NT2/D1 (cell line): ENCODE measurements around the gene COX19.
"Not testable (repeated sequence)": the region's sequence is repeated elsewhere in the genome, so short reads cannot be mapped to it uniquely, and the experiment has no call there.

Experiments used
- DNase-seq: peaks from one replicate; pipeline ENCODE4 v3.0.0-alpha.2; 2011; ENCODE audit warnings: low read depth, low spot score
- H3K27me3 ChIP-seq: 2 replicates; pipeline ENCODE4 v1.6.0; 2011; ENCODE audit warnings: mild to moderate bottlenecking; ENCODE audit not compliant: insufficient read length, insufficient read depth
- H3K36me3 ChIP-seq: 2 replicates; pipeline ENCODE4 v1.6.1; 2011; ENCODE audit warnings: mild to moderate bottlenecking, low read length, mixed read lengths; ENCODE audit not compliant: insufficient read depth, insufficient read length
- H3K4me1 ChIP-seq: 2 replicates; pipeline ENCODE4 v1.5.1; 2011; ENCODE audit not compliant: insufficient read depth, insufficient read length
- H3K4me3 ChIP-seq: 2 replicates; pipeline ENCODE4 v1.5.1; 2011; ENCODE audit warnings: low read depth; ENCODE audit not compliant: insufficient read length
- H3K9ac ChIP-seq: 2 replicates; pipeline ENCODE4 v1.6.0; 2011; ENCODE audit warnings: low read depth; ENCODE audit not compliant: insufficient read length
- H3K9me3 ChIP-seq: 2 replicates; pipeline ENCODE4 v1.5.1; 2011; ENCODE audit warnings: mild to moderate bottlenecking, low read length; ENCODE audit not compliant: insufficient read depth
- SUZ12 ChIP-seq: IDR thresholded peaks from 2 replicates; pipeline ENCODE4 v1.6.1; 2011; ENCODE audit not compliant: insufficient read length, insufficient read depth; ENCODE audit errors: extremely low read depth
- YY1 ChIP-seq: IDR thresholded peaks from 2 replicates; pipeline ENCODE4 v1.6.1; 2011; ENCODE audit not compliant: insufficient read length, insufficient read depth
- ZNF274 ChIP-seq: IDR thresholded peaks from 2 replicates; pipeline ENCODE4 v1.6.1; 2011; ENCODE audit warnings: mild to moderate bottlenecking, low read depth, low read length

Gene COX19

GRCh38 chr7:945147-945555 is 30.2 kb downstream of the COX19 start:
- peaks cover 16% of the 10 kb centered on the region for H3K9me3 ChIP-seq
- TF ChIP-seq ZNF274: no peak
- no peak for TF ChIP-seq SUZ12
- TF ChIP-seq YY1: no peak
- no peaks in the 10 kb centered on the region for H3K36me3 ChIP-seq
- H3K4me3 ChIP-seq: no peak overlapping the region
- peaks cover 35% of the 10 kb centered on the region for H3K27me3 ChIP-seq
- no peak for DNase-seq
- H3K4me1 ChIP-seq: peaks cover 16% of the 10 kb centered on the region
- H3K9ac ChIP-seq: no peak overlapping the region

GRCh38 chr7:944744-945143 is 30.6 kb downstream of the COX19 start:
- DNase-seq: no peak
- H3K36me3 ChIP-seq: no peaks in the 10 kb centered on the region
- peaks cover 16% of the 10 kb centered on the region for H3K4me1 ChIP-seq
- peaks cover 38% of the 10 kb centered on the region for H3K27me3 ChIP-seq
- peaks cover 16% of the 10 kb centered on the region for H3K9me3 ChIP-seq
- no peak overlapping the region for H3K9ac ChIP-seq
- TF ChIP-seq ZNF274: no peak
- no peak for TF ChIP-seq YY1
- TF ChIP-seq SUZ12: no peak
- H3K4me3 ChIP-seq: no peak overlapping the region

GRCh38 chr7:943793-944192 is 31.6 kb downstream of the COX19 start:
- H3K36me3 ChIP-seq, H3K4me3 ChIP-seq, H3K9ac ChIP-seq, DNase-seq, H3K4me1 ChIP-seq: not testable (repeated sequence)
- Histone ChIP-seq H3K27me3 (peaks cover 38% of the 10 kb centered on the region), H3K9me3 (peaks cover 16% of the 10 kb centered on the region)

GRCh38 chr7:940599-941408 is 34.5 kb downstream of the COX19 start:
- H3K9me3 ChIP-seq: peaks cover 16% of the 10 kb centered on the region
- TF ChIP-seq YY1 (no peak), ZNF274 (no peak), SUZ12 (no peak)
- H3K9ac ChIP-seq: no peak overlapping the region
- no peak for DNase-seq
- H3K36me3 ChIP-seq: no peaks in the 10 kb centered on the region
- peaks cover 12% of the 10 kb centered on the region for H3K4me1 ChIP-seq
- no peak overlapping the region for H3K4me3 ChIP-seq
- H3K27me3 ChIP-seq: peaks cover 38% of the 10 kb centered on the region

GRCh38 chr7:939843-940242 is 35.5 kb downstream of the COX19 start:
- DNase-seq: no peak
- no peak overlapping the region for H3K9ac ChIP-seq
- no peak overlapping the region for H3K4me3 ChIP-seq
- peaks cover 36% of the 10 kb centered on the region for H3K27me3 ChIP-seq
- H3K36me3 ChIP-seq: no peaks in the 10 kb centered on the region
- H3K4me1 ChIP-seq: peaks cover 10% of the 10 kb centered on the region
- TF ChIP-seq SUZ12: no peak
- no peak for TF ChIP-seq ZNF274
- TF ChIP-seq YY1: no peak
- H3K9me3 ChIP-seq: peaks cover 16% of the 10 kb centered on the region

- Histone ChIP-seq H3K9ac (no peak overlapping the region), H3K4me1 (peaks cover 13% of the 10 kb centered on the region), H3K9me3 (peaks cover 16% of the 10 kb centered on the region), H3K27me3 (peaks cover 32% of the 10 kb centered on the region), H3K36me3 (no peaks in the 10 kb centered on the region), H3K4me3 (no peak overlapping the region)
- DNase-seq: no peak
- no peak for TF ChIP-seq YY1
- TF ChIP-seq SUZ12: no peak
- no peak for TF ChIP-seq ZNF274
Measured at GRCh38 chr7:938546-939185, 36.7 kb downstream of the COX19 start.

- Histone ChIP-seq H3K9me3 (peaks cover 16% of the 10 kb centered on the region), H3K36me3 (no peaks in the 10 kb centered on the region), H3K9ac (peak overlapping the region; percentile 44), H3K4me3 (no peak overlapping the region), H3K4me1 (peaks cover 13% of the 10 kb centered on the region), H3K27me3 (peaks cover 25% of the 10 kb centered on the region)
- TF ChIP-seq ZNF274: no peak
- no peak for TF ChIP-seq YY1
- no peak for TF ChIP-seq SUZ12
- no peak for DNase-seq
Measured at GRCh38 chr7:937856-938484, 37.4 kb downstream of the COX19 start.
